HG03439 (cell line): ENCODE measurements around the gene HNRNPUL2.
"Not testable (repeated sequence)": the region's sequence is repeated elsewhere in the genome, so short reads cannot be mapped to it uniquely, and the experiment has no call there.

Experiments used
- ATAC-seq: cut with Tn5 transposase; IDR thresholded peaks from one replicate; pipeline ENCODE4 v1.9.1; 2021; ENCODE audit warnings: mild to moderate bottlenecking, moderate library complexity; ENCODE audit not compliant: unreplicated experiment

Gene HNRNPUL2

GRCh38 chr11:62727165-62727871 lies at the start of gene HNRNPUL2:
TSS of gene HNRNPUL2 (minus strand) at chr11:62727457. CDS start at chr11:62727156, 301 bp downstream.
- peak; percentile 72 for ATAC-seq

GRCh38 chr11:62775646-62776045 lies 48.4 kb upstream of the HNRNPUL2 start:
- no peak for ATAC-seq

GRCh38 chr11:62774407-62774806 lies 47.1 kb upstream of the HNRNPUL2 start:
- no peak for ATAC-seq

- peak; percentile 75 for ATAC-seq
These were observed 44.1 kb upstream of the HNRNPUL2 start, which contains the start of gene TAF6L for GRCh38 chr11:62771144-62772021. TSS of gene TAF6L (plus strand) at chr11:62771396. CDS start at chr11:62775784, 4,388 bp downstream.

- ATAC-seq, result no peak
These were observed 43.5 kb upstream of the HNRNPUL2 start for GRCh38 chr11:62770778-62771143.

DNA sequence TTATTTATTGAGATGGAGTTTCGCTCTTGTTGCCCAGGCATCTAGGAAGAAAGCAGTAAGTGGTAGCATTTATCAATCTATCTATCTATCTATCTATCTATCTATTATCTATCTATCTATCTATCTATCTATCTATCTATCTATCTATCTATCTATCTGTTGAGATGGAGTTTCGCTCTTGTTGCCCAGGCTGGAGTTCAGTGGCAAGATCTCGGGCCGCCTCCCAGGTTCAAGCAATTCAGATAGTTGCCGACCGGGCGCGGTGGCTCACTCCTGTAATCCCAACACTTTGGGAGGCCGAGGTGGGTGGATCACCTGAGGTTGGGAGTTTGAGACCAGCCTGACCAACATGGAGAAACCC lies 33.6 kb upstream of the HNRNPUL2 start:
- not testable (repeated sequence) for ATAC-seq

DNA sequence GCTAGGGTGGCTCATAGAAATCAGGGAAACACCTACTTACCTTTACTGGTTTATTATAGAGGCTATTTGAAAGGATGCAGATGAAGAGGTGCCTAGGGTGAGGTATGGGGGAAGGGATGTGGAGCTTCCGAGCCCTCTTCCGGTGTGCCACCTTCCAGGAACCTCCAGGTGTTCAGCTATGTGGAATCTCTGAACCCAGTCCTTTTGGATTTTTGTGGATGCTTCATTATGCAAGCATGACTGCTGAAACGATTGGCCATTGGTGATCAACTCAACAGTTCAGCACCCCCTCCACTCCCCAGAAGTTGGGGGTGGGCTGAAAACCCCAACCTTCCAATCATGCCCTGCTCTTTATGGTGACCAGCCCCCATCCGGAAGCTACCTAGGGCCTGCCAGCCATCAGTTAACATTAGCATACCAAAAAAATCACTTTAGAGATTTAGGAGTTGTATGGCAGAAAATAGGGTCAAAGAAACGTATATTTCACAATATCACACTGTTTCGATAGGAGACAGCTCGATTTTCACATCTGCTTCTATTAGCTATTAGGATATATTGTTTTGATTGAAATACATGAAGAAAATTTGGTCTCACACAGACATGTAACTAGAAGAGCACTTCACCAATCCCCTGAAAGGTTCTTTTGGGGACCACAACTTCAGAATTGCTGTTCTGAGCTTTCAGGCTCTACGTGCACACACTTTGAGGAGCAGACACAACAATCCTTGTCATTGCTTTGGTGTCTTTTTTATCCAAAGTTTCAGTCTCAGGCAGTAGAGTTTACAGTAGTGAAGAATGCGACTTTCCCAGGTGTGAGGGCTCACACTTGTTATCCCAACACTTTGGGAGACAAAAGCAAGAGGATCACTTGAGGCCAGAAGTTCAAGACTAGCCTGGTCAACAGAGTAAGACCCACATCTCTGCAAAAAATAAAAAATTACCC lies 30.9 kb upstream of the HNRNPUL2 start:
- ATAC-seq, result no peak

DNA sequence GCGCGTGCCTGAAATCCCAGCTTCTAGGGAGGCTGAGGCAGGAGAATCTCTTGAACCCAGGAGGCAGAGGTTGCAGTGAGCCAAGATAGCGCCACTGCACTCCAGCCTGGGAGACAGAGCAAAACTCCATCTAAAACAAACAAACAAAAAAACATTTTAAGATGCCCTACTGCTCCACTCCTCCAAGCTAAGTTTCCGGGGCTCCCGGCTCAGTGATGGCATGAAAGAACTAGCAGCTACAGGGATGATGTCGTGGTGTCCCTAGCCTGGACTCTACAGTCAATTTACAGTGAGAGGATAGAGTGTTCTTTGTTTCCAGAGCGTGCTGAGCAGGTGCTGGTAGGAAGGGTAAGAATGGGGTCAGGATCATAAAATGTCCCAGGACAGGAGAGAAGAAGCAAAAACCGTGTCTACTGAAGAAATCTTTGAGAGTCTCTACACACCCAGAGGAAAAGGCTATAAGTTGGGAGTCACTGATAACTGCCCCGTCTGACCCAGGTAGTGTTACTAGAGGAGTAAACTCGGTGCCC lies 27.9 kb upstream of the HNRNPUL2 start:
- ATAC-seq, result no peak

DNA sequence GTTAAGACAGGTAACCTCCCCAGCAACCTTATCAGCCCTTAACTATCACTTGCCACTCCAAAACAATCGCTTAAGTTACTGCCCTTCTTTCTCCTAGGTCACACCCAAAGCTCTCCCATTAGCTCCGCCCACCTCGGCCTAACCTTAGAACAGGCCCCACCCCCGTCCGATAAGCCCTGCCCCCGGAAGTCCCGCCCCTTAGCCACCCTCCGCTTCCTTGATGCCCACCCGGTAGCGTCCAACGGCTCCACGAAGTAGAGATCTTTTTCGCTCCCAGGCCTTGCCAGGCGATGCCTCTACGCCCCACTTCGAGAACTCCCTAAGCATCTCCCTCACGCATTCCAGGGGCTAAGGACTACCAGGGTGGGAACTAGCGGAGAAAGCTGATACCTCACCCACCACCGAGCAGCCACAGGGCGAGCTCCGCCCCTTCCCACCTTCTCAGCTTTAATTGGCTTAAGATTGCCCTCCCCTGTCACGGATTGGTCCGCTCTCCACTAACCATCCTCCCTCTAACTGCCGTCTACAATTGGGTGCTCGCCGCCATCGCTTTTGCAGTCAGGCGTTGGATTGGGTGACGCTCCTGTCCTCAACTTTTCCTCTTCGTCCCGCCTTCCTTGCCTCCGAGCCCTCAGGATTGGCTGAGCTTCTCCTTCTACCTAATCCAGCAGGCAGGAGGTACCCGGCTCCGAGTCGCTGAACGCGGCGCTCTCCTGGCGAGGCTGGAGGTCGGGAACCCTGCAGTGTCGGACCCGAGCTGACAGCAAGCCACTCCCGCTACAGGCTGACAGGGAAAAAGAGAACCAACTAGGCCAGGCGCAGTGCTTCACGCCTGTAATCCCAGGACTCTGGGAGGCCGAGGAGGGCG lies 26.7 kb upstream of the HNRNPUL2 start, which contains the start of gene ZBTB3:
Gene ZBTB3, minus strand, starts transcription at position 425 of the 868 bp plus-strand sequence. CDS start 496 bp downstream, outside the sequence.
- peak; percentile 93 for ATAC-seq

DNA sequence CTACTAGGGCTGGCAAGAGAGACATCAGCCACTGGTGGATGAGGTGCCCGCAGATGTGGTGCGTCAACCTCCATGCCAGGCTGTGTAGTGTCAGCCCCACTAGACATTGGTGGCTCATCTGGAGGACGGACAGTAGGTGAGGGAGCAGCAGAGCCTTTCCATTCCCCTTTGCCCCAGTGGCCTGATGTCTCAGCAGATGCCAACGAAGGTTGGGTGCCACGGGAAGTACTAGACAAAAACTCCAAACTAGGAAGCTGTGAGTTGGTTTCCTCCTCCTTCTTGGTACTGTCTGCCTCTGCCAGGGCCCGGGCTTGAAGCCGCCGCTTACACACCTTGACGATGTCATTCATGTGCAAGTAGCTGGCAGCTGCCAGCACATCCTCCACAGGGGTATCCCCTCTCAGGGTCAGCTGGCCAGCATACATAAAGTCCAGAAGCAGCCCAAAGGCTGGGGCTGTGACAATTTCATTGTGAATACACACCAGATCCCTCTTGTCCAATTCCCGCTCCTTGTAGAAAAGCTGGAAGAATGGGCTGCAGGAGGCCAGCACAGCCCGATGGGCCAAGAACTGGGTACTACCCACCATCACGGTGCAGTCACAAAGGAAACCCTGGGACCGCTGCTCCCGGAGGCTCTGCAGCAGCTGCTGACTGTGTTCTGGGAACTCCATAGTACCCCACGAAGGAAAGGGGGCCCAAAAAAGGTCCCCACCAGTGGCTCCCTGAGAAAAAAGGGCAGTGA lies 25.9 kb upstream of the HNRNPUL2 start:
- no peak for ATAC-seq

DNA sequence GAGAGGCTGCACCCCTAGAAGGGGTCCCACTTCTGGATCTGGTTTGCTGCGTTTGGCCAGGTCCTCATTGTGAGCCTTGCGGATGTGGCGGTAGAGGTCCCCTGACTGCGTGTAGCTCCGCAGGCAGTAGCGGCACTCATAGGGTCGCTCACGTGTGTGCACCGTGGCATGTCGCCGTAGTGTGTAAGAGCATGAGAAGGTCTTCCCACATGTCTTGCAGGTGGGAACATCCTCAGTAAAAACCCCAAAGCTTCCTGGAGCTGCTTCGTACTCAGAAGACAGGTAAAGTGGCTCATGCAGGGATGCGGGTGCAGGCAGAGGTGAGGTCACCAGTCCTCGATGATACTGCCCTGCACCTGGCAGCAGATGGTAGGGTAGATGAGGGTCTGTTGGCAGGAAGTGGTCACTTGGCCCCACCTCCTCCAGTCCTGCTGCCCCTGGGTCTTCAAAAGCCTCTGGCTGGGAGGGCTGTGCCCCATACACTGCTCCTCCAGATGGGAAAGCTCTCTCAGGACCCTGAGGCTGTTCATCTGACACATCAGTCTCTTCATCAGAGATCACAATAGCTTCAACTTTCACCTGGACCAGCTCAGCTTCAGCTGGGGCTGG lies 25.0 kb upstream of the HNRNPUL2 start:
- no peak for ATAC-seq

DNA sequence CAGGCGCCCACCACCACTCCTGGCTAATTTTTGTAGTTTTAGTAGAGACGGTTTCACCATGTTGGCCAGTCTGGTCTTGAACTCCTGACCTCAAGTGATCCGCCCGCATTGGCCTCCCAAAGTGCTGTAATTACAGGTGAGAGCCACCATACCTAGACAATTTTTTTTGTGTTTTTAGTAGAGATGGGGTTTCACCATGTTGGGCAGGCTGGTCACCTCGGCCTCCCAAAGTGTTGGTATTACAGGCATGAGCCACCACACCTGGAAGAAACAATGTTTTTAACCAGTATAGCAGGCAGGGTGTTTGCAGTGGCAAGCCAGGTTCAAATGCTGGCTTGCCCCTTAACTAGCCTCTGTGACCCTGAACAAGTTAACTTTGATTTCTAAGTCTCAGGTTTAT lies 22.7 kb upstream of the HNRNPUL2 start:
- not testable (repeated sequence) for ATAC-seq

GRCh38 chr11:62747475-62748160 lies 20.4 kb upstream of the HNRNPUL2 start:
- no peak for ATAC-seq

GRCh38 chr11:62737196-62737595 lies 9.9 kb upstream of the HNRNPUL2 start:
- no peak for ATAC-seq

- ATAC-seq, result no peak
These were observed 5.6 kb upstream of the HNRNPUL2 start for GRCh38 chr11:62732830-62733229.

- ATAC-seq, result not testable (repeated sequence)
These were observed 2.8 kb upstream of the HNRNPUL2 start for GRCh38 chr11:62730076-62730475.

DNA sequence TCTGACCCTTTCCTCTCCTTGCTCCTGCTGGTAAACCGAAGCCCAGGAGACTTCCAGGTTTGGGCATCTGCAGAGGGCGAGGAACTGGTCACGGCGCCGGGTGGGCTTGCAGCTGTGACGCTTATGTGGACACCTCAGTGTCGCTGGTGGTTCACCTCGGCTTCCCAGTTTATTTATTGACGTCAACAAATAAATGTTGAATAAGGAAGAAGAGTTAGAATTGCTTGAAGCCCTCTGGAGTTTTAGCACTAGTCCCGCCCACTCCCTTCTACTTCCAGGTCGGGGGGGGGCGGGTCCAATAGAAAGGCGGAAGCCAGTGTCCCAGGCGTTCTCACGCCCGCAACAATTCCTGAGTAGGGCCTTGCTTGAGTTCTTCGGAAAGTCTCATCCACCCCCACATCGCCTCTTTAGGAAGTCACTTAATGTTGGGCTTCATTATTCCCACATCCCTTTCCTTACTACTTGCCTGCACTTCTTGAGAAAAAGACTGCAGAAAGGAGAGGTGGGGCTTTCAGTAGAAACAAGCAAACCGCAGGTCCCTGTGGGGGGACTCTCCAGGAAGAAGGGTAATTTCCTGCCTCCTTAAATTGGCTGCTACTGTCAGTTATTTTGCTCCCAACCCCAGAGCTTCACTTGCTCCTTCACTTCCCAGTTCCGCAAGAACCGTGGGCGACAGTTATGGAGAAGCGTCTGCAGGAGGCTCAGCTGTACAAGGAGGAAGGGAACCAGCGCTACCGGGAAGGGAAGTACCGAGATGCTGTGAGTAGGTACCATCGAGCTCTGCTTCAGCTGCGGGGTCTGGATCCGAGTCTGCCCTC lies 1.1 kb upstream of the HNRNPUL2 start, which contains the start of gene TTC9C:
Gene TTC9C, plus strand, starts transcription at position 316 of the 818 bp plus-strand sequence. Its CDS starts 363 bp downstream, at position 679.
- ATAC-seq, result peak; percentile 13
